ENCODE measurements around the gene OR8B8.
"Not testable (repeated sequence)": the region's sequence is repeated elsewhere in the genome, so short reads cannot be mapped to it uniquely, and the experiment has no call there.

Gene OR8B8, protein sequence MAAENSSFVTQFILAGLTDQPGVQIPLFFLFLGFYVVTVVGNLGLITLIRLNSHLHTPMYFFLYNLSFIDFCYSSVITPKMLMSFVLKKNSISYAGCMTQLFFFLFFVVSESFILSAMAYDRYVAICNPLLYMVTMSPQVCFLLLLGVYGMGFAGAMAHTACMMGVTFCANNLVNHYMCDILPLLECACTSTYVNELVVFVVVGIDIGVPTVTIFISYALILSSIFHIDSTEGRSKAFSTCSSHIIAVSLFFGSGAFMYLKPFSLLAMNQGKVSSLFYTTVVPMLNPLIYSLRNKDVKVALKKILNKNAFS

DNA sequence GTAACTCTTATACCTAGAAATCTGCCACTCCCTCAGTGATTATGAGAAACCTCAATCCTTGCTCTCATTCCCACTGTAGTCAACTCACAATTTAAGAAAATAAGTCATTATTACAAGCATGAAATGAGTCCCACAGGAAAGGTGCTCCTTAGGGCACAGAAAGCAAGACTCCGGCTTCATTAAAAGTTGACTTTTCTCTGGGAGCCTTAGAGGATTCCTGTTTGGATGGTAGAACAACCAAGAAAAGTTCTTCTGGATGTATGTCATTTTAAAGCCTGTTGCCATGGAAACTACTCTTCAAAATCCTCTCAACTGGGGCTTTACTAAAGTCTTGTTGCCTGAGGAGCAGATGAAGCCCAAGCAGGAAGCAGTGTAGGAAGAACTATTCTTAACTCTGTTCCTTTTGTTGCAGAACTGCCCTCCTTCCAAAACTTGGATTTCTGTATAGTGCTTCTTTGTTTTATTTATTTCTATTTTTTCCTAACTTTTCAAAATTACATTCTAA lies at the start of gene OR8B8:
TSS of gene OR8B8 (minus strand) at position 51 of the 505 bp plus-strand sequence. CDS start 4,611 bp downstream, outside the sequence.
- DNase-seq, result no peak

DNA sequence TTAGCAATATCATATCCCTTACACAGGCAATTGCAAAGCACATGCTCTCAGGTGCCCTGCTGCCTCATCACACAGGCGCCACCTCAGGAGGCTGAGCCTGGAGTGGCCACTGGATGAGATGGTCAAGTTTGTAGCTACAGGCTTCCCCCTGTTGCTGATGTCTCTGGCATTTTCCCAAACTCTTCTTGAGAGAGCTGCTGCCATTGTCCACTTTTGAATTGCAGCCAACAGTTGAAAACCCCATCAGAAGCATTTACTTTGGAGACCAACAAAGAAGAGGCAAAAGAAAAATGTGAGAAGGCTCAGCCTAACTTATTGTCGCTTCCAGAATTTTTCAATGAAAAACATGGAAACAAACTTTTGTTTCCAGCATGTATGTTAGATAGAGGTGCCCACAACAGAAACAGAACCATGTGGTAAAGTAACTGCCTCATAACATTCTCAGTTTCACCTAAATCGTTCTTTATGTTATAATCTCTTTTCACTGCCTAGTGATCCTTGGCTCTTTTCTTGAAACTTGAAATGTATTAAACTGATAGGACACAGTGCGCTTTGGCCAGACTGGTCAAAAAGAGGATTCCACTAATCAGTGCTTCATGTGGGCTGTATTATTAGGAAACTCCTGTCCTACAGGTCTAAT lies 47.6 kb upstream of the OR8B8 start:
- no peak for DNase-seq

DNA sequence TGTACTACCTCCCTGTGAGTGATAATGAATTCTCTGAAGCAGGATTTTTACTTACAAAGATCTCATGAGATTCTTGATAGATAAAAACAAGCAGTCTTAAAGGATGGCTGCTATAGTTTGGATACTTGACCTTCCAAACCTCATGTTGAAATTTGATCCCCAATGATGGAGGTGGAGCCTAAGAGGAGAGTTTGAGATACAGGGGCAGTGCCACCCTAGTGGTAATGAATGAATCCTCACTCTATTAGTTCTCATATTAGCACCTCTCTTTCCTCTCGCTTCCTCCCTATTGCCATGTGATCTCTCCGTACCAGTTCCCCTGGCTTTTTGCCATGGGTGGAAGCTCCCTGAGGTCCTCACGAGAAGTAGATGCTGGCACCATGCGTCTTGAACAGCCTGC lies 37.9 kb upstream of the OR8B8 start:
- DNase-seq, result no peak

DNA sequence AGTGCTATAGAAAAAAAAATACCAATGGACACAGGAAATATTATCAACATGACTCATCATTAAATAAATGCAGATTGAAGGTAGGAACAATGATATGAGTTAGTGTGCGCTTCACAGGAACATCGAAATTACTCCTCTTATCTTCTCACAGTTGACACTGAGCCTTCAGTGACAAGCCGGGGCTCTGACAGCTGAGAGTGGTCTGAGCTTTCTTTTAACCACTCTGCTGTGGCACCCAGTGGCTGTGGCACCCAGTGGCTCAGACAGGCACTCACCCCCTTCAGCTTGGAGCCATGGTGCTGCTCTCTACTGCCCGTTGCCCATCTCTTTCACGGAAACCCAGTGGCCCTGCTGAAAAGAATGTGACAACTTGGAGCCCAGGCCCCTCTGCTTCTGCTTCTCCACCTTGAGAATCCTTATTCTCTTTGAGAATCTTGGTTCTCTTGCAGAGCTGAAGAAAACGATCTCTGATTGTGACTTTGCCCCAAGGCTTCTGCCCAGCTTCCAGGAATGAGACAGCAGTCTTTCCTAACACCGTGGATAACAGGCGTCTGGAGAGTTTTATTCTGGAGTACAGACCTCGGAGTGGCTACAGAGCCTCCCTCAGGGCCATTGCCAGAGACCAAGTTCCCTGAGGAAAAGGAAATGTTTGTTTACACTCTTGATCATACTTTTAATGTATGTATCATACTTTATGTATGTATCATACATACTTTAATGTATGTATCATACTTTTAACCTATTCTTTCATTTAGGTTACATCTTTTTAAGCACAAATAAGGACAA lies 37.1 kb upstream of the OR8B8 start:
- no peak for DNase-seq

DNA sequence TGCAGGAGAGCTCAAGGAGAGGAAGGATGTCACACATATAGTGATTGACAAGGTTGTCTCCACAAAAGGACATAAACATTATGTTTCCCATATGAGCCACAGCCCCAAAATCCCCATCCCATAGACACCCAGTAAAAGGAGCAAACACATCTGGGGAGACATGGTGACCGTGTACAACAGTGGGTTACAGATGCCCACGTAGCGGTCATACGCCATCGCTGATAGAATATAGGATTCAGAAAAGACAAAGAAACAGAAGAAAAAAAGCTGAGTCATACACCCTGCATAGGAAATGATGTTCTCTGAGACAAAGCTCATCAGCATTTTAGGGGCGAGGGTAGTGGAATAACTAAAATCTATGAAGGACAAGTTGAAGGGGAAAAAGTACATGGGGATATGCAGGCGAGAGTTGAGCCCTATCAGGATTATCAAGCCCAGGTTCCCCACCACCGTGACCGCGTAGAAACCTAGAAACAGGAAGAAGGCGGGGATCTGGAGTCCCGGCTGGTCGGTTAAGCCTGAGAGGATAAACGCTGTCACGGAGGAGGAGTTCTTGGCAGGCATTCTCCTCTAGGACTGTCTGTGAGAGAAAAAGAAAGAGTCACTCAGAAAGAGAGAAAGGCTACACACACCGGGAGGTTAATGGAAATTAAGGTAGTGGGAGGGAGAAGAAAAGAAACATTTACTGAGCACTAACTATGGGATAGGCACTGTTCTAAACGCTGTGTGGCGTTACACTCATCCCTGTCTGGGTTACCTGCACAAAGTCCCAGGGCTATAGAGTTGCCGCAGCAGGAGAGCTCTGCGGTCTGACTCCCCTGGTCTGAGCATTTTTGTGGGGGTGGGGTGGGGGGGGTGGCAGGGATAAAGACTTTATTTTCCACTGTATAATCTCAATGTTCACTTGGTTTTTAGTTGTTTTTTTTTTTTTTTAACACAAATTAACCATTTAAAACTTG lies 36.1 kb upstream of the OR8B8 start:
- DNase-seq, result no peak

DNA sequence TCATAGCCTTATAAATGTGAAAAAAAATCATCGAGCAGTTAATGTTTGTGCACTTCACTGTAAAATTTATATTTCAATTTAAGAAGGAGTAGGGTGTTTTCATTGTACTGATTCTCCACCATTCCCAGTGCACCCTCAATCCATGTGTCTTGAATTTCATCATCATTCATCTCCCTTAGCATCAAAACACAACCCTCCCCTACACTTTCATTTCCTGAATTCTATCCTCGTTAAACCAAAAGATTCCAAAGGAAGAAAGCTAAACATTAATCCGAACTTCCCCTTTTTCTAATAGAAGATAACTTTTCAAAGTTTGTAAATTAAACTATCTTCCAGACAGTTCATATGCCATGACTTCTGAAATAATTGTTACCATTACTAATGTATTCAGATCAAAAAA lies 34.1 kb upstream of the OR8B8 start:
- no peak for DNase-seq

DNA sequence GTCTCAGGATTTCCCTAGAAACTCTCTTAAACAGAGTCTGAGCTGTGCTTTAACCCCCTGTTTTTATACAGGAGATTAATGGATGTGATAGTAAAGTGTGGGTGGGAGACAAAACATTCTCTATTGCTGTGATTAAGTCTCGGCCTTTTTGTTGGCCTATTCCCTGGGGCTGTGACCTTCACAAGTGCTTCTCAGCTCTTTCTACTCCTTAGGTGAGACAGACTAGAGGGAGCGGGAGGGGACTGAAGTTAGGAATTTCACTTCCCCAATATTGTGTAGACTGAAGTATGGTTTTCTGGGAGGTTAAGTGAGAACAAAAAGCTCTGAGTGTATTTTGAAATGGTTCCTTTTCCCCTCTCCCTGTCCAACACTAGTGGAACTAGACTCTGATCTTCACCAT lies 29.8 kb upstream of the OR8B8 start:
- no peak for DNase-seq

DNA sequence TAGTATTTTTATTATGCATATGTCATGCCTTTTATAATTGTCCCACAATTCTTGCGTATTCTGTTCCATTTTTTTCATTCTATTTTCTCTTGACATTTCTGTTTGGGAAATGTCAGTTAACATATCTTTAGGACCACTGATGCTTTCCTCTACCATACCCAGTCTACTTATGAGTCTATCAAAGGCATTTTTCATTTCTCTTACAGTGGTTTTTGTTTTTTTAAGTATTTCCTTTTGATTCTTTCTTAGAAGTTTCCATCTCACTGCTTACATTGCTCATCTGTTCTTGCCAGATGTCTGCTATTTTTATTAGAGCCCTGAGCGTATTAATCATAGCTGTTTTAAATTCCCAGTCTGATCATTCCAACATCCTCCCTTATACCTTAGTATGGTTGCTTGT lies 29.3 kb upstream of the OR8B8 start:
- DNase-seq, result no peak

DNA sequence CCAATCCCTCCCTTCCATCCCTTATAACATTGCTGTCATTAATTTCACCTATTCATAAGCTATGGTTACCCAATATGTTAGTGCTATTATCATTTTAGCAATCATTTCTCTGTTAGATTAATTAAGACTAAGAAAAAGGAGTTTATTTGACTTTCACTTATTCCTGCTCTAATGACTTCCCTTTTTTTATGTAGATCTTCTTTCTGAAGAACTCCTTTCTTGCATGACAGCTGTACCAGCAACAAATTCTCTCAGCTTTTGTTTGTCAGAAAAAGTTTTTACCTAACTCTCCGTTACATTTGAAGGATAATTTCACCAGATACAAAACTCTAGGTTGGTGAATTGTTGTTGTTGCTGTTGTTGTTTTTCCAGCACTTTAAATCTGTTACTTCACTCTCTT lies 28.6 kb upstream of the OR8B8 start:
- DNase-seq, result no peak

DNA sequence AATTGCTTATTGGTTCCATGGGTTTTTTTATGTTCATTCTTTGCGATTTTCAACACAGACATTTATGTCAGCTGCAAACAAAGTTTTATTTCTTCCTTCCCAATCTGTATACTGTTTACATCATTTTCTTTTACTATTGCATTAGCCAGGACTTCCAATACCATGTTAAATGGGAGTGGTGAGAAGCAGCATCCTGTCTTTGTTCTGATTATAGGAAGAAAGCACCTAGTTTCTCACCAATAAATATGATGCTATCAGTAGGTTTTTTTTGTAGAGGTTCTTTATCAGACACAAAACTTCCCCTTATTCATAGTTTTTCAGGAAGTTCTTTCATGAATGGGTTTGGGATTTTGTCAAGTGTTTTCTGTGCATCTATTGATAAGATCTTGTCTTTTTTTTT lies 28.0 kb upstream of the OR8B8 start:
- DNase-seq, result no peak

DNA sequence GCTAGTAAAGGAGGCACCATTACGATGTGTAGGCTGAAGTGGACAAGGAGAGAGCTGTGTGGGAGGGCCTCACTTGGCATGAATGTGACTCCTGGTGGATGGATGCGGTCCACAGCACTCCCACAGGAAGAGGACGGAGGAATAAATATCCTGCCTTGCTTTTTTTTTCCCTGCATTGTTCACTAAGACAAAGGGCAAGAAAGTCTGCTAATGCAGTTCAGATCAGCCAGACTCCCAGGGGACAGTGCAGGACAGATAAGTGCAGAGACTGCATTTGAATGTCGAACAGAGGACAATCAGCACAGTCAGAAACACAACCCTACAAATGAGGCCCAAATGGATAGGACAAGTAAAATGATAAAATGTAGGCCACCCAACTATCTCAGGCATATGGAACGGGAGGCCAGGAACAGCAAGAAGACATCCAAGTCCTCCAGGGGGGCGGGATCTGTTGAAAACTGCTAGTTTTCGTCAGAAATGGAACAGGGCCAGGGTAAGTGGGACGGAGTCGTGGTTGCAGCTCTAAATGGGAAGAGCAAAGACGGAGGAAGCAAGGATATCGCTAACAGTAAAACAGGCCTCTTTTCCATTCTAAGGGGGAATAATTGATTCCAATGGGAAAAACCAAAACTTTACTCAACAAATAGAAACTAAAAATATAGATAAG lies 25.2 kb upstream of the OR8B8 start:
- no peak for DNase-seq

DNA sequence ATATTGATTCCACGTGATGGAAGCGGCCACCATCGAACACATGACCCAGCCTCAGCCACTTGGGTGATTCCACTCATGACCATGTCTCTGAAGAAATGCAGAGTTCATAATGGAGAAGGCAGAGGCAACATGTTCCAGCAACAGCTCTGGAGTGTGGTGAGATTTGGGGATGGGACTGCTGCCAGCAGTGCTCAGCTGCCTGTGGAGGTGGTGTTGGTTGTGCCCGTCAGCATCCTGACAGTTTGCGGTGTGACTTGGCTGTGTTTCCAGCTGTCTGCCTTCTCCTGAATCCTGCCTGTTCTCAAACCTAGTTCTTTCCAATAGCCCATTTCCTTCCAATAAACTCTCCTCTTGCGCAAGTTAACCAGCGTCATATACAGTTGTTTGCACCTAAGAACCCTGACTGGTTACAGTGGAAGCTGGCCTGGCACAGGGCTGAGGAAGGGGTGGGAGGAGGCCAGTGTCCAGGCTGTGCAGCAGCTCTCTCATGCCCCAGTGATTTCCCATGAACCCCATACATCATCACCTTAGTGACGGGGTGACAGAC lies 22.0 kb upstream of the OR8B8 start:
- DNase-seq, result no peak

DNA sequence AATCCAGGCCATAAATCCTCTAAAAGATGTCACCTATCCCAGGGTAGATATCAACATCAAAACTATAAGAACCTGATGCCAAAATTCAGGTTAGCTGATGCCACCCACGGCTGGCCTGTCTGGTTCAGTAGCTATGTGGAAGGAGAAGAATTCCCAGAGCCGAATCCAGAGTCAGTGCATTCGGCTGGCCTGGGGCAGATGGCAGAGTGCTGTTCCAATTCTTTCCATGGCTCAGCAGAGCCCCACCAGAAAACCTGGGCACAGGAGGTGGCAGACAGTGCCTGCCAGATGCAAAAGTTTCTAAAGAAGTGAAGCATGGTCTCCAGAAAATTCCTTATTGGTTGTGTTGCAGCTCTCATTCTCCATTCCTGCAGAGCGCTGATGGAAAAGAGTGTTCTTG lies 19.9 kb upstream of the OR8B8 start:
- DNase-seq, result no peak

DNA sequence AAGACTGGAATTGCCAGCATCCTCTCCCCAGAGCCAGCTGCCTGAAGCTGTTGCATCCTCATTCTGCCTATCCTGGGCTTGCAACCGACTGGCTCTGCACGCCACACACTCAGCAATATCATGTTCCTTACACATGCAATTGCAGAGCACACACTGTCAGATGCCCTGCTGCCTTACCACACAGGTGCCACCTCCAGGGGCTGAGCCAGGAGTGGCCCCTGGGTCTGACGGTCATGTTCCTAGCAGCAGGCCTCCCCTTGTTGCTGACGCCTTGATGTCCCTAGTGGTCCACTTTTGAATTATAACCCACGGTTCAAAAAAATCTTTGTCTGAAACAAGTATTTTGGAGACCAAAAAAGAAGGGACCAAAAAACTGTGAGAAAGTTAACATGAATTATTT lies 18.5 kb upstream of the OR8B8 start:
- no peak for DNase-seq

DNA sequence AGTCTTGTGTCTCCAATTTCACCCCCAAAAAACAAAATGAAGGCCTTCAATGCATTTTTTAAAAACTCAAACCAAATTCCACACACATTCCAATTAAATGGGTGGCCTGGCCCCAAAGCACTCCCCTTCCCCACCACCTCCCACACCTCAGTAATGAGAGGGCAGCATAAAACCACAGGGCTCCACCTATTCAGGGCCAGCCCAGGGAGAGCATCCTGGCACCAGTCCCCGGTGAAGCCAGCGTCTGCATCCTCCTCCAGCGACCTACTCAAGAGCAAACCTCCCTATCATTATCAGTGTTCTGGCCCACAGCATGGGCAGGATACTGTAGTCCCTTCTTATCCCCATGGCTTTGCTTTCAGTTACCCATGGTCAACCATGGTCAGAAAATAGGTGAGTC lies 17.8 kb upstream of the OR8B8 start:
- DNase-seq, result no peak

DNA sequence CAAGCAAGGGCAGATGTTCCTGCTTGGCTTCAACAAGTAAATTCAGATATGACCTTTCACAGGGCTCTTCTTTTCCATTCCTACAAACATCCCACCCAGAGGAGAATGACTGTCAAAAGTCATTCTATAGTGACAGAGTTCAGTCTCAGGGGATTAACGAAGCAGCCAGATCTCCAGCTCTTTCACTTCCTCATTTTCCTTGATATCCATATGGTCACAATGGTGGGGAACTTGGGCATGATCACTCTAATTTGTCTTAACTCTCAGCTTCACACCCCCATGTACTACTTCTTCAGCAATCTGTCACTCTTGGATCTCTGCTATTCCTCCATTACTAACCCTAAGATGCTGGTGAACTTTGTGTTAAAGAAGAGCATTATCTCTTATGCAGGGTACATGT lies 15.0 kb upstream of the OR8B8 start:
- DNase-seq, result no peak

DNA sequence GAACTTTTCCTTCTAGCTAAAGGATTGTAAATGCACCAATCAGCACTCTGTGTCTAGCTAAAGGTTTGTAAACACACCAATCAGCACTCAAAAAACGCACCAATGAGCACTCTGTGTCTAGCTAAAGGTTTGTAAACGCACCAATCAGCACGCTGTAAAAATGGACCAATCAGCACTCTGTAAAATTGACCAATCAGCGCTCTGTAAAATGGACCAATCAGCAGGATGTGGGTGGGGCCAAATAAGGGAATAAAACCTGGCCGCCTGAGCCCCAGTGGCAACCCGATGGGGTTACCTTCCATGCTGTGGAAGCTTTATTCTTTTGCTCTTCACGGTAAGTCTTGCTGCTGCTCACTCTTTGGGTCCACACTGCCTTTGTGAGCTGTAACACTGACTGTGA lies 13.9 kb upstream of the OR8B8 start:
- not testable (repeated sequence) for DNase-seq

DNA sequence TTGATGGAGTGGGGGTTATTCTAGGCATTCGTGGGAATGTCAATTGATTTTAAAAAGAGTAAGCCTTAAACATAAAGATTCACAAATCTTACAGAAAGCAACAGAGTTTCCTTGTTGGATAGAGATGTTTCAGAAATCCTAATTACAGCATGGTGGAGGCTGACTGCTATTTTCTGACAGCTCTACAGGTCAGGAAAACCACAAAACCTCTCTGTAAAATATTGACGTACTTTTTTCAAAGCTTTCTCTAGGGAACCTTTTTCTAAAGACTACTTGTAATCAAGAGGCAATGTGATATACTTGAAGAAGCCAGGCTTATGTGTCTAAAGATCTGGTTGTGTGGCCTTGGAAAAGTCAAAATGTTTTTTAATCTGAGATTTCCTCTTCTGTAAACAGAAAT lies 9.1 kb upstream of the OR8B8 start:
- DNase-seq, result no peak

DNA sequence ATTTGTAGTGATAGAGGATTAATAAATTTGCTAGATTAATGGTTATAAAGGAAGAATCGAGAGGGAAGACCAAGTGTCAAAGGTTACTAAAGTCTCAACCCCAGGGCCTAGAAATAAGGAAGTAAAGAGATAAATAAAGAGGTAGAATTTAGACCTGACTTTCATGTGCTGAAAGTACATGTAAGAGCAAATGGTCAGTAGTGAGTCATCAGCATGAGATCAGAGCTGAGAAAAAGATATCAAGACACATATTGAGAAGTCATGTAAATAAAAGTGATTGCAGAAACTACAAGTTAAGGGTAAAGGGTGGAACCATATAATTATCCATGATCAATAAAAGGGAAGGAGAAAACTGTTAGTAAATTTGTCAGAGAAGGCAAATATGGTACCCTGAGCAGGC lies 1.4 kb upstream of the OR8B8 start:
- no peak for DNase-seq

DNA sequence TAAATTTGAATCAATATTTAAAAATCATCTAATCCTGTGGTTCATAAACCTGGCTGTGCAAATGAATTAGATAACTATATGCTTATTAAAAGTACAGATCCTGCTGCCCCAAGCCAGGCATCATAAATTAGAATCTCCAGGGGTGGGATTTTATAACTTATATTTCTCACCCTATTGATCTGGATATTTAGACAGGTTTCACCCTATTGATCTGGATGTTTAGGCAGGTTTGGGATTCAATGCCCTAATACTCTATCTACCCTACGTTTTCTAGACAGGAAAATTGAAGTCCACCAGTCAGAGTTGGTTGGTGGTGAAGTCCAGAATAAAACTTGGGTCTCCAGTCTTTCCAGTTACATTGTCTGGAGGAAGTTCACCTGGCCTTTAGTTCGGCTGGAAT lies 2.6 kb downstream of the OR8B8 start:
- no peak for DNase-seq

DNA sequence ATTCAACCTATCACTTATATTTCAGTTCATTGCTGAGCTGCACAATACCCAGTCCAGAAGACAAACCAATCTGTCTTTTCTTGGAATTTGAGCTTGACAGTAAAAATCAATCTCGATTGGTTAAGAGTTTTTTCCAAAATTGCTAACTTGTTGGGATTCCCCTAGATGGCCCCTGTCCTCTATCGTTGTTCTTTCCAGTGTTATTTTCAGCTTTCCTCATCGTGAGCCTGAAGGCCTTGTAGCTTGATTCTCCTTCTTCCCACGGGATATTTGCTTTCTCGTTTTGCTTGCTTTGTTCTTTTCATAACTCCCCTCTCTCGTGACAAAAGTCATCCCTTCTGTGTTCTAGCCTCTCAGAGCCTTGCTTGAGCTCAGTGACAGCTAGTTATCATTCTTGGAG lies 3.1 kb downstream of the OR8B8 start:
- no peak for DNase-seq

DNA sequence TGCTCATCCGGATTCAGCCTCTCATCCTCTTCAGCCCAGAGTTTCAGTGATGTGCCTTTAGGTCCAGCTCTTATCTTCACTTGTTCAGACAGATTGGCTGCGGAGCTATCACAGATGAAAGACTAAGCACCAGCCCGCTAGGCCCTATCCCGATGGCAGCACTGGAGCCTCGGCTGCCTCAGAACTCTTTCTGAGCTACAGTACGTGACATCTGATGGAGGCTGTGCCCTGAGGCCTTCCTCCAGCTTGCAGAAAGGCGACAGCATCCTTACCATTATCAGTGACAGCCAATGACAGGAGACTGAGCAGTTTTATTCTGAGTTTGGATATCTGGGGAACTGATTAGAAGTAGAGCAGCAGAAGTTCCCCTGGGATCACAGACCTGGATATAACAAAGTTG lies 4.0 kb downstream of the OR8B8 start:
- no peak for DNase-seq

Data from activated naive CD4-positive, alpha-beta T cell (primary cell).